AG10803 (cell line): ENCODE data around the gene RIOK3.

Experiments used
- DNase-seq: peaks from one replicate; pipeline ENCODE4 v3.0.0; 2010; ENCODE audit warnings: low read depth
- H3K4me3 ChIP-seq: 2 replicates; pipeline ENCODE4 v1.5.1; 2011; ENCODE audit warnings: mild to moderate bottlenecking, low read length, control low read depth
- CTCF ChIP-seq: conservative IDR thresholded peaks from 2 replicates; pipeline ENCODE4 v1.5.1; 2011; ENCODE audit warnings: mild to moderate bottlenecking, low read length, control low read depth, inconsistent platforms

The RIOK3 gene

GRCh38 chr18:23437357-23438045 is 15.6 kb upstream of the RIOK3 start:
- no peak for TF ChIP-seq CTCF
- peak overlapping the region; percentile 97 for H3K4me3 ChIP-seq
- DNase-seq, result peak; percentile 56

- peak overlapping the region; percentile 97 for H3K4me3 ChIP-seq
- TF ChIP-seq CTCF, result no peak
- DNase-seq, result no peak
Observed at GRCh38 chr18:23438046-23438377, 15.1 kb upstream of the RIOK3 start.

GRCh38 chr18:23438608-23439366 is 14.3 kb upstream of the RIOK3 start:
- DNase-seq, result no peak
- H3K4me3 ChIP-seq, result no peak overlapping the region; the same call in 1 of the 2 replicates
- TF ChIP-seq CTCF, result no peak

GRCh38 chr18:23440131-23440530 is 13.0 kb upstream of the RIOK3 start:
- DNase-seq, result no peak
- TF ChIP-seq CTCF, result no peak
- no peak overlapping the region for H3K4me3 ChIP-seq

- no peak for DNase-seq
- no peak overlapping the region for H3K4me3 ChIP-seq
- TF ChIP-seq CTCF, result no peak
Observed at GRCh38 chr18:23442958-23443357, 10.1 kb upstream of the RIOK3 start.

- no peak overlapping the region for H3K4me3 ChIP-seq
- no peak for TF ChIP-seq CTCF
Observed at GRCh38 chr18:23448291-23448690, 4.8 kb upstream of the RIOK3 start.

GRCh38 chr18:23450022-23450421 is 3.1 kb upstream of the RIOK3 start:
- H3K4me3 ChIP-seq, result no peak overlapping the region
- no peak for TF ChIP-seq CTCF

More at GRCh38 chr18:23448291-23448690, 4.8 kb upstream of the RIOK3 start:
- DNase-seq, result no peak

More at GRCh38 chr18:23450022-23450421, 3.1 kb upstream of the RIOK3 start:
- DNase-seq, result no peak
